Keratinocyte (primary cell): Measurements from ENCODE around the gene ETHE1. TPM values are rescaled to one million over a fixed set of nuclear protein-coding genes. Genes with fewer than 3 reads are reported as not detected.
"Not testable (repeated sequence)": the region's sequence is repeated elsewhere in the genome, so short reads cannot be mapped to it uniquely, and the experiment has no call there.

ENCODE experiments used
- DNase-seq: peaks from one replicate; pipeline ENCODE4 v3.0.0-alpha.2; 2011; ENCODE audit warnings: low read depth, missing footprints, low spot score
- FAIRE-seq: peaks from 2 replicates; lab custom pipeline; 2011; peaks lifted over from hg19 to GRCh38; lab: Jason Lieb, UNC
- H2AFZ ChIP-seq: 2 replicates; pipeline ENCODE4 v1.6.0; 2012; ENCODE audit warnings: low read length, control low read depth, inconsistent platforms; ENCODE audit not compliant: control insufficient read depth
- H3K27ac ChIP-seq: 2 replicates; pipeline ENCODE4 v1.5.1; 2011; ENCODE audit warnings: low read length; ENCODE audit not compliant: control insufficient read depth, insufficient read depth
- H3K27me3 ChIP-seq: 3 replicates; pipeline ENCODE4 v1.6.0; 2011; ENCODE audit warnings: low read length; ENCODE audit not compliant: control insufficient read depth, insufficient read depth; ENCODE audit errors: extremely low read depth
- H3K36me3 ChIP-seq, 2 experiments: 2 replicates in 1 of 2; 3 replicates in 1 of 2; pipeline ENCODE4 v1.5.1; 2011; ENCODE audit warnings: low read length in 2 of 2, mild to moderate bottlenecking in 1 of 2; ENCODE audit not compliant: control insufficient read depth in 2 of 2, insufficient read depth in 2 of 2; ENCODE audit errors: extremely low read depth in 1 of 2
- H3K4me1 ChIP-seq: 3 replicates; pipeline ENCODE4 v1.5.1; 2011; ENCODE audit warnings: low read length; ENCODE audit not compliant: control insufficient read depth, insufficient read depth; ENCODE audit errors: extremely low read depth
- H3K4me2 ChIP-seq: 3 replicates; pipeline ENCODE4 v1.6.0; 2011; ENCODE audit warnings: low read depth, low read length; ENCODE audit not compliant: control insufficient read depth, insufficient read depth; ENCODE audit errors: extremely low read depth
- H3K4me3 ChIP-seq, 3 experiments: fragments of 200-600 bp in 1 of 3; sonication (generic) in 1 of 3; 2 replicates in 2 of 3; 3 replicates in 1 of 3; pipeline ENCODE4 v1.5.1; 2011 to 2016; ENCODE audit warnings: low read length in 3 of 3, mild to moderate bottlenecking in 3 of 3, control low read depth in 2 of 3, inconsistent platforms in 1 of 3, low read depth in 1 of 3, mixed read lengths in 1 of 3, mixed run types in 1 of 3, moderate library complexity in 1 of 3; ENCODE audit not compliant: control insufficient read depth in 2 of 3, insufficient read depth in 2 of 3; ENCODE audit errors: extremely low read depth in 1 of 3
- H3K79me2 ChIP-seq: 2 replicates; pipeline ENCODE4 v1.6.0; 2012; ENCODE audit warnings: low read length; ENCODE audit not compliant: control insufficient read depth, insufficient read depth
- H3K9ac ChIP-seq: 3 replicates; pipeline ENCODE4 v1.6.0; 2011; ENCODE audit warnings: low read length; ENCODE audit not compliant: control insufficient read depth, insufficient read depth; ENCODE audit errors: extremely low read depth
- H3K9me1 ChIP-seq: 3 replicates; pipeline ENCODE4 v1.6.0; 2011; ENCODE audit warnings: low read length; ENCODE audit not compliant: control insufficient read depth, insufficient read depth; ENCODE audit errors: extremely low read depth
- H3K9me3 ChIP-seq: 2 replicates; pipeline ENCODE4 v1.5.1; 2012; ENCODE audit warnings: low read depth, low read length; ENCODE audit not compliant: control insufficient read depth
- H4K20me1 ChIP-seq: 3 replicates; pipeline ENCODE4 v1.6.0; 2011; ENCODE audit warnings: low read length; ENCODE audit not compliant: control insufficient read depth, insufficient read depth; ENCODE audit errors: extremely low read depth
- CTCF ChIP-seq, 3 experiments: IDR thresholded peaks in 1 of 3; conservative IDR thresholded peaks in 1 of 3; optimal IDR thresholded peaks in 1 of 3; 2 replicates in 2 of 3; 3 replicates in 1 of 3; pipeline versions ENCODE3 to v1.5.1; 2011; ENCODE audit warnings: low read length in 3 of 3, mild to moderate bottlenecking in 3 of 3, moderate library complexity in 2 of 3, control low read depth in 1 of 3, inconsistent platforms in 1 of 3; ENCODE audit not compliant: insufficient read depth in 2 of 3; ENCODE audit errors: extremely low read depth in 1 of 3
- EZH2 ChIP-seq: IDR thresholded peaks from one replicate; pipeline ENCODE4 v1.6.1; 2012; ENCODE audit warnings: inconsistent platforms, mild to moderate bottlenecking, low read length, moderate library complexity
- dilution Hi-C: fragments of 300-500 bp; cut with MboI; formaldehyde crosslinking; loops from one replicate; pipeline ENCODE4 v1.7.0; 2020; ENCODE audit warnings: low sequenced_read_pairs; ENCODE audit not compliant: extremely low pct_ligation_motif_present
- polyA plus RNA-seq, 5 experiments: library from polyadenylated mRNA; depleted of rRNA in 3 of 5; stranded (reverse) in 3 of 5; stranded (forward) in 1 of 5; unstranded in 1 of 5; fragments of >200 nt; gene quantifications; 1 replicate in 1 of 5; 2 replicates in 3 of 5; 3 replicates in 1 of 5; pipeline versions ENCODE4 v1.2.1 to v1.2.3, GENCODE V29; 2011 to 2012; ENCODE audit warnings: missing spikeins in 2 of 5, low read depth in 1 of 5, low replicate concordance in 1 of 5

ETHE1 gene
- polyA plus RNA-seq, 1 donor (not counting 4 experiments of a cell fraction or from before 2014, with no cell fraction given), result 234 TPM

GRCh38 chr19:43551399-43552197 lies 24.6 kb upstream of the ETHE1 start:
- H3K36me3 ChIP-seq, result peaks cover 10 to 26% of the 10 kb centered on the region in 2 experiments
- TF ChIP-seq EZH2 (no peak), CTCF (optimal IDR thresholded peaks at IDR 0.05 in 1 of 3, IDR thresholded peaks at IDR 0.05 in 1 of 3, conservative IDR thresholded peaks at IDR 0.05 in 1 of 3; ENCODE audit: extremely low read depth in 1 of 3, insufficient read depth in 2 of 3, low read length in 3 of 3) (no peak)
- H3K27ac ChIP-seq, result no peak overlapping the region
- dilution Hi-C loops, result no loop called here
- H3K9me3 ChIP-seq, result no peaks in the 10 kb centered on the region
- H3K9me1 ChIP-seq, result no peaks in the 10 kb centered on the region
- no peaks in the 10 kb centered on the region for H3K4me1 ChIP-seq
- H2AFZ ChIP-seq, result no peak overlapping the region
- no peaks in the 10 kb centered on the region for H3K27me3 ChIP-seq
- DNase-seq (no peak), FAIRE-seq (no peak)
- no peaks in the 10 kb centered on the region for H4K20me1 ChIP-seq
- no peak overlapping the region for H3K4me2 ChIP-seq
- H3K9ac ChIP-seq, result no peak overlapping the region
- H3K79me2 ChIP-seq, result no peaks in the 10 kb centered on the region
- no peak overlapping the region for H3K4me3 ChIP-seq

GRCh38 chr19:43548706-43549105 lies 21.7 kb upstream of the ETHE1 start:
- Histone ChIP-seq H3K9ac (no peak overlapping the region), H2AFZ (no peak overlapping the region), H3K9me3 (no peaks in the 10 kb centered on the region), H3K27ac (no peak overlapping the region), H3K4me1 (no peaks in the 10 kb centered on the region), H4K20me1 (no peaks in the 10 kb centered on the region), H3K79me2 (no peaks in the 10 kb centered on the region), H3K27me3 (no peaks in the 10 kb centered on the region), H3K36me3 (peaks cover 19 to 23% of the 10 kb centered on the region in 2 experiments), H3K4me2 (no peak overlapping the region), H3K9me1 (no peaks in the 10 kb centered on the region), H3K4me3 (no peak overlapping the region)
- dilution Hi-C loops, result no loop called here
- no peak for TF ChIP-seq EZH2
- TF ChIP-seq CTCF (optimal IDR thresholded peaks at IDR 0.05 in 1 of 3, IDR thresholded peaks at IDR 0.05 in 1 of 3, conservative IDR thresholded peaks at IDR 0.05 in 1 of 3; ENCODE audit: extremely low read depth in 1 of 3, insufficient read depth in 2 of 3, low read length in 3 of 3), result no peak
- DNase-seq (no peak), FAIRE-seq (no peak)

GRCh38 chr19:43547926-43548325 lies 20.9 kb upstream of the ETHE1 start:
- H3K79me2 ChIP-seq, result not testable (repeated sequence)
- H3K36me3 ChIP-seq, result peaks cover 16 to 20% of the 10 kb centered on the region in 2 experiments

More at GRCh38 chr19:43547926-43548325, 20.9 kb upstream of the ETHE1 start:
- H3K4me1 ChIP-seq, DNase-seq, H3K4me2 ChIP-seq, H3K9me1 ChIP-seq, H3K9ac ChIP-seq, H3K4me3 ChIP-seq, H4K20me1 ChIP-seq, dilution Hi-C loops, H3K27me3 ChIP-seq, H3K9me3 ChIP-seq, FAIRE-seq, H3K27ac ChIP-seq, H2AFZ ChIP-seq: not testable (repeated sequence)
